SU-DHL-6 (cell line): ENCODE data around the gene CNTD1.

ENCODE experiments used
- CTCF ChIP-seq: fragments of 200-600 bp; sonication (generic); IDR thresholded peaks from one replicate; pipeline ENCODE4 v1.5.1; 2017; ENCODE audit warnings: antibody characterized with exemption, mild to moderate bottlenecking, low read length, moderate library complexity; ENCODE audit not compliant: insufficient read depth, poor library complexity, severe bottlenecking
- EZH2phosphoT487 ChIP-seq: fragments of 200-600 bp; sonication (generic), shearing (Covaris generic); conservative IDR thresholded peaks from 2 replicates; pipeline ENCODE4 v1.6.1; 2018; ENCODE audit warnings: mild to moderate bottlenecking, antibody characterized with exemption, low read length, moderate library complexity, mixed read lengths

GRCh38 chr17:42841975-42842685 lies 43.5 kb downstream of the CNTD1 start:
- TF ChIP-seq CTCF: no peak
- TF ChIP-seq EZH2phosphoT487: no peak
